Measurements from ENCODE around the gene FRMD5. TPM values are rescaled to one million over a fixed set of nuclear protein-coding genes. Genes with fewer than 3 reads are reported as not detected.

Gene FRMD5
- total RNA-seq, 1 donor from 2014 or later = 0.69 TPM

DNA sequence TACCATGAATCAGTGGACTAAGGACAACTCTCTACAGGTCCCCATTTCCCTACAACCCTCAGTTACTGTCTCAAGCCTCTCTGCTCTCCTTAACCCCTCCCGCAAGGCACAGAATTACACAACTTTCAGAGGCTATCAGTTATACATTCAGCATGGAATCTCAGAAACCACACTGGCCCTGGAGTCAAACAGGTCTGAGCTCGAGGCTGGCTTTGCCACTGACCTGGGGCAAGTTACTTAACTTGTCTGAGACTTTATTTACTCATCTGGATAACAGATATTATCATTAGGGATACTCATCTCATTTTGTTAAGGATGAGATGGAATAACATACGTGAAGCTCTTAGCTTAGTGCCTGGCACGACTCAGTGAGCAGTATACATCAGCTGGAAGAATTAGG is 273.1 kb downstream of the FRMD5 start:
- no peak for DNase-seq

DNA sequence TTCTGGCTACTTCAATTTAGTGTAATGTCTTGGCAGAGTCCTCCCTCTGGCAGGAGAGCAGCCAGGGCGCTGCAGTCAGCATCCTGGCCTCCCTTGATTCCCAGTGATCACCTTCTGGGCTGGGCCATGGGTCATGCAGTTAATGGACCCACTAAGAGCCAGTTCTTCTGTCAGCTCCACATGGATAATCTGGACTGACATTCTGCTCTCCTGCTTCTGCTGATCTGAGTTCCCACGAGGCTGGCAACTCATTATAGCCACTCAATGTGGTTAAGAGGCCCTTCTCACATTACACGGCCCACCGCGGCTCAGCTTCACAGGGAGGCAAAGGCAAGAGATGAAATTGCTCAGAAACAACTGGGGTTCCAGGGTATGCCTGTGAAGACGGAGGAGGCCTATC is 274.3 kb downstream of the FRMD5 start:
- no peak for DNase-seq

DNA sequence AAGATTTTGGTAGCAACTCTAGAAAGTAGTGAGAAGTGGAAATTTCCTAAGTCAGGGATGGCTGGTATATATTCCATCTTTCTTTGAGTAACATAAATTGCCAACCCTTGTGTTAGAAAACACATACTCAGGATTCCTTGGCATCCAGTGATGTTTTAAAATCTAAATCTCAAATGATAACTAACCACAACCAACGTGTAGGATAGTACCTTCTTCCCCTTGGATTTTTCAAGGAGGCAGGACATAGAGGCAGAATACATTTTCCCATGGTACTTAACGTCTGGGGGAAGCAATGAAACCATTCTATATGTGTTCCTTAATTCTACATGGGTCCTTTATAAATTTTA is 274.8 kb downstream of the FRMD5 start:
- no peak for DNase-seq

DNA sequence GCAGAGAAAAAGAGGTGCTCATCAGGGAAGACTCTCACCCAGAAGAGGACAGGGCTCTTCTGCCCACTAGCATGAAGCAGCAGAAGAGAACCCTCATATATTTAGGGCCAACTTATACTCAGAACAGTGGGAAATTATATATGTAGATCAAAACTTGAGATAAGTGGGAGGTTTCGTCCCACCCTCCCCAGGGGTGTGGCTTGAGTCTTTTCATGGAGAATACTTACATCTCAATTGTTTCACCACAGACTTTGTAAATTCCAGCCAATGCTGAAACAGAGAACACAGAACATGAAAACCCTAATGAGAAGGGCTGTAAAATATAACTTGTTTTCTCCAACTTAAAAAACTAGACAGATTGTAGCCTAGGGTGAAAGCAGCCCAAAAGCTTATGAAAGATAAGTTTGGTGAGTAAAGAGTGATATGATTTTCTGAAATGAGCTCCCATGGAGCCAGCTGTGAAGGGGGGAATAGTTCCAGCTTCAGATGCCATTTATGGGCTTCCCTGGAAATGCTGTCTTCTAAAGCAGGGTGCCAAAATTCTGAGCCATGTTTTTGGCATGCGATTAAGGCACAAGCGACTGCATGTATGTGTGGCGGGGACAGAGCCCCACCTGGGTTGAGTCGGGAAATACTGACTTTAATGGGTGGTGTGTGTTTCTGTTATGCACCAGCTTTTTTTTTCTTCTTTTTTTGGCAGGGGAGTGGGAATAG is 275.4 kb downstream of the FRMD5 start:
- DNase-seq = no peak

DNA sequence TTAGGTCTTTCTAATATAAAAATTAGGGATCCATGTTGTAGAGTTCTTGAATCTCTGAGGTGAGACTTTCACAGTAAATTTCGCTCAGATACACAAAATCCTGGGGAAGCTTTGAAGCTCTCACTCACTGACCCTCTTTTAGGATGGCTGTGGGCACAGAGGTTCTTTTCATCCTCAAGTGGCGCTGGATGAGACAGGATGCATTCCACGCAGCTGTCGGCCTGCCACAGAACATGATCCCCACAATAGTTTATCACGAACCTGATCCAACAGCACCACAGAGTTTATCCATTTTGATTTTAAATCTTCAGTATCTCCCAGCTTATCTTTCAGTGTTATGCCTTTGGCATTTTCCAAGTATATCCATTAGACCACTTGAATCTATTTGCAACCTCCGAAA is 276.4 kb downstream of the FRMD5 start:
- DNase-seq = no peak

DNA sequence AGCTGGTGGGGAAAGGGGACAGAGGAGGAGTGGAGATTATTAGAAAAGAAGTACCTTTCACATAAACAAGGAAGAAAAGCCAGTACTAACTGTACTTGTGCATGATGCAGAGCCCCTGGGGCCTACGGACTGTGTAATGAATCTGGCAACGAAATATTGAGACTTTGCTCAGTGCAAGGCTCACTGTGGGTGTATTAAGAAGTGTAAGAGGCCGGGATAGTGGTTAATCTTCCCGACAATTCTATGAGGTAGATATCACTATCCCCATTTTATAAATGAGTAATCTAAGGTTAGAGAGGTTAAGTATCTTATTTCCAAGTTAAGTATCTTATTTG is 278.8 kb downstream of the FRMD5 start:
- no peak for DNase-seq

DNA sequence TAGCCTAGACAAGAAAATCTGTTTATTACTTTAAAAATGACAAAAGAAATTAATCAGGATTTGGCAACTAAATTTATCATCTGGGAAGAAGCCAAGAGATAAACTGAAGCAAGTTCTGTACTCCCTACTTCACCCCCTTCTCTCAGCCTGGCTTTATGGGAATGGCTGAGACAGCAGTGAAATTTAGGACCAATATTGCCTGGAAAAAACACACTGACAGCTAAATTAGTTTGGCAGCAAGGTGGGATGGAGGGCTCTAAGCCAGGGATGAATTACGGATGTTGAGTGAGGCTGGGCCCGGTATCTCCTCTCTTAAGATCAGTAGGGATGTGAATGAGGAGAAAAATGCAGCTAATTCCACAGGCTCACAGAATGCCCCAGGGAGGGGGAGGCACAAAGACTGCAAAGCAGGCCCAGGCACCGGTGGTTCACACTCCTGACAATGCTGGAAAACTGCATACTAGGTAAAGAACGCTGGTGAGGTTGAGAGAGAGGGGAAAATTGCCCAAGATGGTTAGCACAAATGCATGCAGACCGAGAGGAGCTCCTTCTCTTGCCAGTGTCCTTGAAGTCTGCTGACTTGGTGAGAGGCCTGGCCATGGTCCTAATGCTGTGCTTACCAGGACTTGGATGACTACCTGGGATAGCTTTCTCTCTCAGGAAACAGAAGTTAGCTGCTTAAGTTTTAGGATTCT is 279.3 kb downstream of the FRMD5 start:
- no peak for DNase-seq

- no peak for DNase-seq
Observed at GRCh38 chr15:43913941-43914340, 281.1 kb downstream of the FRMD5 start.

GRCh38 chr15:43913026-43913780 is 281.9 kb downstream of the FRMD5 start:
- peak; percentile 18 for DNase-seq

DNA sequence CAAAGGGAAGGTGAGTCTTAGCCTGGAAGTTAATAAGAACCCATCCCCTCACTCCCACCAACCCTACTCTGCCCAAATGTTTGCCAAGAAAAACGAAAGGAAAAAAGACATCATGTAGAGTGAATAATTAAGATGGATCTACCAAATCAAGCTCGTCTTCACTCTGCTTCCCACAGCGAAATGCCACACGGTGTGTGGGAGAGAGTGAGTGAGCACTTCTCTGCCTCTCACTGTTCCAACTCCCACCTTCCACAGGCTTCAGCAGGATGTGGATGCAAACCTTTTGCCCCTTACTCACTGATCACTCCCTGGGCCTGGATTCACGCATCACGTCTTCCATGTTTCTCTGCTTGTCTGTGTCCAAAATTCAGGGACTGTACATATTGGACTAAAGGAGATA is 282.9 kb downstream of the FRMD5 start:
- no peak for DNase-seq

DNA sequence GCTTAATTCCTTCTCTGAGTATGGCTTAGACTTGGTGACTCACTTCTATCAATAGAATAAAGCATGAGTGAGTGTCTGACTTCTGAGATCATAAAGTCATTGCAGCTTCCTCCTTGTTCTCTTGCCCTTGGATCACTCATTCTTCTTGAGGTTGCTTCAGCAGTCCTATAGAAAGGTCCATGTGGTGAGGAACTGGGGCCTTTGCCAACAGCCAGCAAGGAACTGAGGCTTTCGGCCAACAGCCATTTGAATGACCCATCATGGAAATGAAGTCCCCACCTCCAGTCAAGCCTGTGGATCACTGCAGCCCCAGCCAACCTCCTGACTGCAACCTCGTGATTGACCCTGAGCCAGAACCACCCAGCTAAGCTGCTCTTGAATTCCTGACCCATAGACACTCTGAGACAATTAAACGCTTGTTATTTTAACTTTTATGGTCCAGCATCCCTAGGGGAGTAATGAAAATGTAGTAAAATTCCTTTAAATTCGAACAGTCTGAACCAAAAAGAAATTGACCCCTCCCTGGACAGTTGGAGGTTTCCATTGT is 283.8 kb downstream of the FRMD5 start:
- no peak for DNase-seq

DNA sequence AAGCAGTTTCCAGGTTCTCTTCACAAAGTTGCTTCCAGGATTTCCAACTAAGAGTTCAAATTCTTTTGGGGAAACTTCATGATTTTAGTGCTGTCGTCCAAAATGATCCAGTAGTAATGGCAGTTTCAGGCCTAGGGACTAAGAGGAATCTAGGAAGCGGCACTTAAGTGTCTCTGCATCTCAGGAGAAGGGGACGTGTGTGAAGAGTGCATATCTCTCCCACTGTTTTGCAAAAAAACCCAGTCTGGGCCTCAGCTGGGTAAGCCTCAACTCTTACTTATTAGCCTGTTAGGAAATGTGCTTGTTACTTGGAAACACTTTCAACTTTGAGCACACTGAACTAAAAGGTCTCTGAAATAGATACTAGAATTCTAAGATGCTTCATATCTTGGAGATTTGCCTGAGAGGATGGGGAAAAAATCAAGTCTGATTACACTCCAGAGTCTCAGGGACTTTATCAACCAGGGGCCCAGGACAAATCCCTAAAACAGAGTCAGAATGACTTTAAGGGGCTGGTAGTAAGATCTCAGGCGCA is 286.5 kb downstream of the FRMD5 start:
- no peak for DNase-seq

GRCh38 chr15:43905755-43906154 is 289.3 kb downstream of the FRMD5 start:
- no peak for DNase-seq

DNA sequence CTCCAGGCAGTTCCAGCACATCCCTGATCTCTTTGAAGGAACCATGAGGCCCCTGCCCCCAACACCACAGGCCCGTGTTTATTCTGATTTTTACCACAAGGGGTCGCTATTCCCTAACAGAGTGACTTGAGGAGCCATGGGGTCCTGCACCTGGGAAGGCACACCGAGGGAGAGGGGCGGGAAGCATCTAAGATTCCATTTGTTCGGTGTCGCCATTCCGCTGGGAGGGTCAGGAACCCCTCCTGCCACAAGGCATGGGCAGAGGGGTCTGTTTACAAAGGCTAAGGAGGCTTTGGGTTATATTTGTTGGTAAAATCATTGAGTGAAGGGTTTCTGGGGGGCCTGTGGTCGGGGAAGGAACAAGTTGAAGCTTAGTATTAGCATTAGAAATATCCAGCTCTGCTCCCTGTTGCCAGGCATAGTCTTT is 291.2 kb downstream of the FRMD5 start:
- DNase-seq = no peak

- DNase-seq = no peak
Observed at GRCh38 chr15:43901495-43901894, 293.6 kb downstream of the FRMD5 start.

DNA sequence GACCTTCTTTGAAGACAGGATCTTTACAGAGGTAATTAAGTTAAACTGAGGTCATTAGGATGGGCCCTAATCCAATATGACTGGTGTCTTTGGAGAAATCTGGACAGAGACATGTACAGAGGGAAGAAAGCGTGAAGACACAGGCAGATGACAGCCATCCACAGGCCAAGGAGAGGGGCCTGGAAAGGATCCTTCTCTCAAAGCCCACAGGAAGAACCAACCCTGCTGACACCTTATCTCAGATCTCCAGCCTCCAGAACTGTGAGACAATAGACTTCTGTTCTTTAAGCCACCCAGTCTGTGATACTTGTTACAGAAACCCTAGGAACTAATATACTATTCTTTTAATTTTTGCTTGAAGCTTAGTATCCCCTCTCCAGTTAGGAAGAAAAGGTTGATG is 294.1 kb downstream of the FRMD5 start:
- no peak for DNase-seq

- no peak for DNase-seq
Observed at GRCh38 chr15:43899928-43900327, 295.1 kb downstream of the FRMD5 start.

GRCh38 chr15:43898891-43899290 is 296.2 kb downstream of the FRMD5 start:
- no peak for DNase-seq

GRCh38 chr15:43896543-43896942 is 298.5 kb downstream of the FRMD5 start:
- no peak for DNase-seq

DNA sequence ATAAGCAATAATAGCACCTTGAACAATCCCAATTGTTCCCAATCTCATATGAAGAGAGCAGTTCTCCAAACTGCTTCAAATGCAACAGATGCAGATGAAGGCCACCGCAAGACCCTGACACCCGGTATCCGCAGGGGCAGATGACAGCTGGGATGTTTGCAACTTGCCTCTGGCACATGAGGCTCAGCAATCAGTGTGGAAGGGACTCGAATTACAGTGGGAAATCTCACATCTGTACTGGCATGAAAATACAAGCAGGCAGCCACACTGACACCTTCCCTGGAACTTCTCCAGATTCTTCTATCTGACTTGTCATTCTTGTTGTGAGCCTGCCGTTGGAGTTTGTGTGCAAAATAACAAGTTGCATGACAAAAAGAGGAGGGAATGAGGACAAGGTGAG is 299.5 kb downstream of the FRMD5 start:
- DNase-seq = no peak

- DNase-seq = no peak
Observed at GRCh38 chr15:43893956-43894355, 301.1 kb downstream of the FRMD5 start.

DNA sequence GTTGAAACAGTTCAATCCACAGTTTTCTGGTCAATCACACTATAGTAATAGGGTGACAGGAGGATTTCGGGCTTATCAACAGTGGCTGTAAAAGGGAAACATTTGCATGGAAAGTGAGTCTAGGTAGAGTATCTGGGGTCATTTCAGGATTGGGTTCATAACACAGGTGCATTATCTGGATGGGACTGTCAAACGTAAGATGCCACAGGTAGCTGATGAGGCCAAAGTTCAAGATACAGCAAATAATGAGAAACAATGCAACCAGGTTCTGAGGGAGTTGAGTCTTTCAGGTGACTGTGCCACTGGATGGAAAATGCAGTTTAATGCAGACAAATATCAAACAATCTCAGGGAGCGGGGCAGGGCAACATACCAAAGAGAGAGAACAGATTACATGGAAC is 306.0 kb downstream of the FRMD5 start:
- DNase-seq = no peak

- no peak for DNase-seq
Observed at GRCh38 chr15:43887901-43888300, 307.2 kb downstream of the FRMD5 start.

All from skin of body (tissue), 2 donors.